ENCODE measurements around the gene GYS2.

GYS2 gene

DNA sequence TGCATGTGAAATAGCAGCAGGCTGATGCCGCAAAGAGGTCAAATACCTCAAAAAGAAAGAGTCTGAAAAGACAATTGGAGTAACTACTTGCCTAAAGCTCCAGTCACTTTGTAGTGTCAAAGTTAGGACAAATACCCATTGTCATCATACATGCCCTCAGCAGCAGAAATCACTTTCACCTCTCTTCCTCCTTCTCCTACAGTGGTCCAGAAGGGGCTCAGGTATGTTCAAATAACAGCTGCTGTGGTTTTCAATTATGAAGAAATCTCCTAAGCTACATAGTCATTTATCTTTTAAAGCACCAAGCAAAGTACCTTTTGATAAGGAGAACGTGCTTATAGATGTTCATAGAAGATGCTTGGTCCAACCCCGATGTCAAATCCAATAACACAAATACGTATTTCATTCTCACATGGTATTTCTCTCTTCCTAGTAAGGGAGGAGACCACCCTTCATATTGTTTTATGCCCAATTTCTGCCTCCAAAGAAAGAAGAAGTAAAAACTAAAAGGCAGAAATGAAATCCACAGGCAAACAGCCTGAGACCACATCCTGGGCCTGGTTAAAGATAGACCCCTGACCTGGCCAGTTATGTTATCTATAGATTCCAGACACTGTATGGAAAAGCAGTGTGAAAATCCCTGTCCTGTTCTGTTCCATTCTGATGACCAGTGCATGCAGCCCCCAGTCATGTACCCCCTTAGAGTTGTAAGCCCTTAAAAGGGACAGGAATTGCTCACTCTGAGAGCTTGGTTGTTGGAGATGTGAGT is 23.7 kb downstream of the GYS2 start:
- TF ChIP-seq FOXP2 (optimal IDR thresholded peaks at IDR 0.05; ENCODE audit: borderline replicate concordance, extremely low read depth, extremely low read length, insufficient read depth) (no peak), TAF1 (IDR thresholded peaks at IDR 0.05; ENCODE audit: borderline replicate concordance, insufficient read depth, low read length) (no peak), SIN3A (IDR thresholded peaks at IDR 0.05; ENCODE audit: borderline replicate concordance, insufficient read depth, low read length) (no peak), POLR2AphosphoS5 (IDR thresholded peaks at IDR 0.05; ENCODE audit: low read depth, low read length) (no peak)
- TF ChIP-seq, protein P1, sequence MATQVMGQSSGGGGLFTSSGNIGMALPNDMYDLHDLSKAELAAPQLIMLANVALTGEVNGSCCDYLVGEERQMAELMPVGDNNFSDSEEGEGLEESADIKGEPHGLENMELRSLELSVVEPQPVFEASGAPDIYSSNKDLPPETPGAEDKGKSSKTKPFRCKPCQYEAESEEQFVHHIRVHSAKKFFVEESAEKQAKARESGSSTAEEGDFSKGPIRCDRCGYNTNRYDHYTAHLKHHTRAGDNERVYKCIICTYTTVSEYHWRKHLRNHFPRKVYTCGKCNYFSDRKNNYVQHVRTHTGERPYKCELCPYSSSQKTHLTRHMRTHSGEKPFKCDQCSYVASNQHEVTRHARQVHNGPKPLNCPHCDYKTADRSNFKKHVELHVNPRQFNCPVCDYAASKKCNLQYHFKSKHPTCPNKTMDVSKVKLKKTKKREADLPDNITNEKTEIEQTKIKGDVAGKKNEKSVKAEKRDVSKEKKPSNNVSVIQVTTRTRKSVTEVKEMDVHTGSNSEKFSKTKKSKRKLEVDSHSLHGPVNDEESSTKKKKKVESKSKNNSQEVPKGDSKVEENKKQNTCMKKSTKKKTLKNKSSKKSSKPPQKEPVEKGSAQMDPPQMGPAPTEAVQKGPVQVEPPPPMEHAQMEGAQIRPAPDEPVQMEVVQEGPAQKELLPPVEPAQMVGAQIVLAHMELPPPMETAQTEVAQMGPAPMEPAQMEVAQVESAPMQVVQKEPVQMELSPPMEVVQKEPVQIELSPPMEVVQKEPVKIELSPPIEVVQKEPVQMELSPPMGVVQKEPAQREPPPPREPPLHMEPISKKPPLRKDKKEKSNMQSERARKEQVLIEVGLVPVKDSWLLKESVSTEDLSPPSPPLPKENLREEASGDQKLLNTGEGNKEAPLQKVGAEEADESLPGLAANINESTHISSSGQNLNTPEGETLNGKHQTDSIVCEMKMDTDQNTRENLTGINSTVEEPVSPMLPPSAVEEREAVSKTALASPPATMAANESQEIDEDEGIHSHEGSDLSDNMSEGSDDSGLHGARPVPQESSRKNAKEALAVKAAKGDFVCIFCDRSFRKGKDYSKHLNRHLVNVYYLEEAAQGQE (IDR thresholded peaks at IDR 0.05; ENCODE audit: insufficient read depth in 1 of 2, low read depth in 2 of 2, low read length in 2 of 2), result no peak

DNA sequence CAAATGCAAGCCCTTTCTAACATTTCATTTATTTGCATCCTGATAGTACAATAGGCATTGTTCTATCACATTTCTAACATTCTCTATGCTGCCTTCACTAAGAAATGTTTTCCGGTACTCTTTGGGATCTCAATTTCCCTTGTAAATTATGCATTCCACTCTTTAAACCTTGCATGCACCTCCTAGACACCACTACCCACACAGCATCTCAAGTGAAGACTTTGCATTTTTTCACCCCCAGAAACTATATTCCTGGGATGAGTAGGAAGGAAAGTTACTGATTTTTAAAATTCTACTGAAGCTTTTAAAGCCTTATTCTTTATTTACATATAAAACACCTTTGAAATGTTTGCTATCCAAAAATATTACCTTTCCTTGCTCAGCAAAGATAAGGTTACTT is 27.1 kb downstream of the GYS2 start:
- TF ChIP-seq TAF1 (IDR thresholded peaks at IDR 0.05; ENCODE audit: borderline replicate concordance, insufficient read depth, low read length) (no peak), SIN3A (IDR thresholded peaks at IDR 0.05; ENCODE audit: borderline replicate concordance, insufficient read depth, low read length) (no peak), POLR2AphosphoS5 (IDR thresholded peaks at IDR 0.05; ENCODE audit: low read depth, low read length) (no peak), FOXP2 (optimal IDR thresholded peaks at IDR 0.05; ENCODE audit: borderline replicate concordance, extremely low read depth, extremely low read length, insufficient read depth) (no peak)
- TF ChIP-seq, protein P1 (IDR thresholded peaks at IDR 0.05; ENCODE audit: insufficient read depth in 1 of 2, low read depth in 2 of 2, low read length in 2 of 2), result no peak

DNA sequence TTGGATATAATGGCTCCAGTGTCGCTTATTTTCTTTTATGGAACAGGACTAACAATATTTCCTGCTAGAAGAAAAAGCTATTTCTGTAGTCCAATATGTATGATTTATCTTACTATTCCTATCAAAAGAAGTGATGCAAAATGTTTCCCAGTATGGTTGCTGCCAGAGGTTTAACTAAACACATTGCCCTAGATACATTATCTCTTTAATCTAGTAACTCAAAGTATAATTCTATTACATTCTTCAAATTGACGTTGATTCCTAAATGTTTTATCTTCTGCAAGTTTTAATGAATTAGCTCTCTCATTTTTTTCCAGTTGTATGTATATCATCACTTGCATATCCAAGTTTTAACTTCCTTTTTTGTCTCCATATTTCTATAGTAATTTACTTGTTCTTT is 28.2 kb downstream of the GYS2 start:
- TF ChIP-seq FOXP2 (optimal IDR thresholded peaks at IDR 0.05; ENCODE audit: borderline replicate concordance, extremely low read depth, extremely low read length, insufficient read depth) (no peak), SIN3A (IDR thresholded peaks at IDR 0.05; ENCODE audit: borderline replicate concordance, insufficient read depth, low read length) (no peak), TAF1 (IDR thresholded peaks at IDR 0.05; ENCODE audit: borderline replicate concordance, insufficient read depth, low read length) (no peak), POLR2AphosphoS5 (IDR thresholded peaks at IDR 0.05; ENCODE audit: low read depth, low read length) (no peak)
- TF ChIP-seq, protein P1 (IDR thresholded peaks at IDR 0.05; ENCODE audit: insufficient read depth in 1 of 2, low read depth in 2 of 2, low read length in 2 of 2), result no peak

DNA sequence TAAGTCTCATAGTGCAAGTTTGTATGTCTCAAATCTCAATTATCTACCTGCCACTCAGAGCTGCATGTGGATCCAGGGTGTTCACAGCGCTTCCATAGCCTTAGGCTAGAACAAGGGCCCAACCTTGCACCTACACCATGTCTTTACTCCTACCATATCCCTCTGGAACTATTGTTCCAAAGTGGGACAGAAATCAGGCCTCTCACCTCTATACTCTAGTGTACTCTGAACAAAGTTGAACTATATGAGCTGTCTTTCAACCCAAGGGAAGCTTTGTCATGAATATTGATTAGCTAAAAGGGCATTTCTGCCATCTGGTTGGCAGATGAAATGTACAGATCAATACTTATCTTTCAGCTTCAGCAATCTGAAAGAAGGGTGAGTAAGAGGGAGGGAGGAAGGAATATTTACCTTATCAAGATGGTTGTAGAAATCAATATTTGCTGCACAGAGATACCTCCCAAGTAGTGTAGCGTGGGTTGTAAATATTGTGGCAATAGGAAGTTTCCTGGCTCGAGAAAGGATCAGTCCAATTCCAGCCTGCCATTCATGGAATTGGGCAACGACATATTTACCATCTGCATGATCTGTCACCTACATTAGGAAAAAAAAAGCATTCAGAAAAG is 30.8 kb downstream of the GYS2 start:
- TF ChIP-seq, protein P1 (IDR thresholded peaks at IDR 0.05; ENCODE audit: insufficient read depth in 1 of 2, low read depth in 2 of 2, low read length in 2 of 2), result no peak
- TF ChIP-seq POLR2AphosphoS5 (IDR thresholded peaks at IDR 0.05; ENCODE audit: low read depth, low read length) (no peak), TAF1 (IDR thresholded peaks at IDR 0.05; ENCODE audit: borderline replicate concordance, insufficient read depth, low read length) (no peak), SIN3A (IDR thresholded peaks at IDR 0.05; ENCODE audit: borderline replicate concordance, insufficient read depth, low read length) (no peak), FOXP2 (optimal IDR thresholded peaks at IDR 0.05; ENCODE audit: borderline replicate concordance, extremely low read depth, extremely low read length, insufficient read depth) (no peak)

Measured in PFSK-1 (cell line).